HepG2 (cell line): ENCODE results near the gene SDCCAG8. TPM values are rescaled to one million over a fixed set of nuclear protein-coding genes. Genes with fewer than 3 reads are reported as not detected.

ENCODE experiments used
- CBX2 ChIP-seq, 2 experiments: fragments of 200-600 bp in 1 of 2; sonication (generic); formaldehyde crosslinking in 1 of 2; IDR thresholded peaks; 2 replicates each; pipeline versions ENCODE4 v1.7.0 to v1.8.1; 2018 to 2022; ENCODE audit warnings: low read depth in 2 of 2, low read length in 1 of 2, mild to moderate bottlenecking in 1 of 2, missing genetic modification reagents in 1 of 2
- GABPA ChIP-seq, 2 experiments: IDR thresholded peaks; 2 replicates each; pipeline ENCODE4 v1.6.1; 2011 to 2016; ENCODE audit warnings: low read depth in 2 of 2, low read length in 1 of 2, missing biosample characterization in 1 of 2, missing genetic modification characterization in 1 of 2
- GATA4 ChIP-seq: sonication (generic); IDR thresholded peaks from 2 replicates; pipeline ENCODE4 v1.6.1; 2016; ENCODE audit warnings: antibody characterized with exemption, low read depth, borderline replicate concordance
- JUND ChIP-seq: sonication (generic); formaldehyde crosslinking; IDR thresholded peaks from 2 replicates; pipeline ENCODE4 v1.8.0; 2022; ENCODE audit warnings: mild to moderate bottlenecking, missing genetic modification reagents
- LRRFIP1 ChIP-seq: sonication (generic); formaldehyde crosslinking; conservative IDR thresholded peaks from 2 replicates; pipeline ENCODE4 v1.4.0; 2020; ENCODE audit warnings: missing genetic modification reagents
- NCOA1 ChIP-seq: sonication (generic); formaldehyde crosslinking; IDR thresholded peaks from 2 replicates; pipeline ENCODE4 v1.9.0; 2021; ENCODE audit warnings: missing genetic modification reagents
- NR2F1 ChIP-seq, 2 experiments: fragments of 450-650 bp in 1 of 2; formaldehyde crosslinking in 1 of 2; IDR thresholded peaks; 2 replicates each; pipeline versions ENCODE4 v1.5.0 to v1.6.1; 2016 to 2020; ENCODE audit warnings: mild to moderate bottlenecking in 1 of 2, missing compliant biosample characterization in 1 of 2, missing genetic modification reagents in 1 of 2, moderate library complexity in 1 of 2
- REST ChIP-seq, 2 experiments: IDR thresholded peaks; 2 replicates each; pipeline ENCODE4 v1.6.1; 2011 to 2012; ENCODE audit warnings: low read length in 2 of 2, borderline replicate concordance in 1 of 2, low read depth in 1 of 2, mild to moderate bottlenecking in 1 of 2, moderate library complexity in 1 of 2
- ZFP62 ChIP-seq: sonication (generic); formaldehyde crosslinking; IDR thresholded peaks from 2 replicates; pipeline ENCODE4 v1.4.0; 2020; ENCODE audit warnings: missing genetic modification reagents
- ZNF557 ChIP-seq: sonication (generic); formaldehyde crosslinking; IDR thresholded peaks from 2 replicates; pipeline ENCODE4 v1.4.0; 2020; ENCODE audit warnings: missing genetic modification reagents
- ZNF704 ChIP-seq: sonication (generic); formaldehyde crosslinking; IDR thresholded peaks from 2 replicates; pipeline ENCODE4 v1.8.1; 2023; ENCODE audit warnings: mild to moderate bottlenecking, inconsistent platforms, moderate library complexity, missing genetic modification reagents, borderline replicate concordance
- polyA plus RNA-seq, 8 experiments: library from polyadenylated mRNA; depleted of rRNA in 3 of 8; stranded (reverse) in 7 of 8; unstranded in 1 of 8; fragments of >200 nt; fragmentation: Illumina TruSeq in 4 of 8; extraction: Trizol in 4 of 8; gene quantifications; 2 replicates each; pipeline versions ENCODE4 v1.2.1 to v1.2.3, GENCODE V29; 2011 to 2016; ENCODE audit warnings: low read depth in 4 of 8, missing spikeins in 1 of 8, mixed read lengths in 1 of 8; ENCODE audit not compliant: insufficient read depth in 1 of 8
- total RNA-seq, 5 experiments: library from RNA; depleted of rRNA; stranded (reverse); fragments of >200 nt; fragmentation: Illumina TruSeq; extraction: Trizol; gene quantifications; 2 replicates each; pipeline ENCODE4 v1.2.3, GENCODE V29; 2016; ENCODE audit warnings: low read depth in 1 of 5
- TF ChIP-seq, protein P1 (sequence below): sonication (generic); formaldehyde crosslinking; IDR thresholded peaks from 2 replicates; pipeline ENCODE4 v1.8.0; 2022; ENCODE audit warnings: low read depth, missing genetic modification reagents
- TF ChIP-seq, protein P2 (sequence below): IDR thresholded peaks from 2 replicates; pipeline ENCODE4 v1.6.1; 2016; ENCODE audit warnings: low read depth
- TF ChIP-seq, protein P3 (sequence below): sonication (generic); formaldehyde crosslinking; IDR thresholded peaks from 2 replicates; pipeline ENCODE4 v1.4.0; 2020; ENCODE audit warnings: mild to moderate bottlenecking, low read depth, missing genetic modification reagents

The SDCCAG8 gene
- total and polyA plus RNA-seq, 2 of the 13 experiments (the other 11 are each of a cell fraction or from before 2014, with no cell fraction given) = 9.5 to 13.4 TPM

GRCh38 chr1:243505986-243506689 is 250.3 kb downstream of the SDCCAG8 start (continued):
- peak in 1 of 2 experiments; percentile 42; a peak in 1 of 4 replicates for TF ChIP-seq REST (IDR thresholded peaks at IDR 0.05; ENCODE audit: borderline replicate concordance in 1 of 2, low read depth in 1 of 2, low read length in 2 of 2)
- no peak for TF ChIP-seq LRRFIP1 (CRISPR knock-in tag)
- TF ChIP-seq ZFP62 (CRISPR knock-in tag) = no peak
- TF ChIP-seq NR2F1 (CRISPR knock-in tag; IDR thresholded peaks at IDR 0.05) = no peak
- TF ChIP-seq NCOA1 (CRISPR knock-in tag) = no peak
- TF ChIP-seq, protein P1, sequence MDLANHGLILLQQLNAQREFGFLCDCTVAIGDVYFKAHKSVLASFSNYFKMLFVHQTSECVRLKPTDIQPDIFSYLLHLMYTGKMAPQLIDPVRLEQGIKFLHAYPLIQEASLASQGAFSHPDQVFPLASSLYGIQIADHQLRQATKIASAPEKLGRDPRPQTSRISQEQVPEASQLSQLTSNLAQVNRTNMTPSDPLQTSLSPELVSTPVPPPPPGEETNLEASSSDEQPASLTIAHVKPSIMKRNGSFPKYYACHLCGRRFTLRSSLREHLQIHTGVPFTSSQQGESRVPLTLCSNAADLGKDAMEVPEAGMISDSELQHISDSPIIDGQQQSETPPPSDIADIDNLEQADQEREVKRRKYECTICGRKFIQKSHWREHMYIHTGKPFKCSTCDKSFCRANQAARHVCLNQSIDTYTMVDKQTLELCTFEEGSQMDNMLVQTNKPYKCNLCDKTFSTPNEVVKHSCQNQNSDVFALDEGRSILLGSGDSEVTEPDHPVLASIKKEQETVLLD = no peak
- no peak for TF ChIP-seq ZNF704 (CRISPR knock-in tag)
- TF ChIP-seq GATA4 = 0 out of 2 replicates have a peak, but pooled peaks have one; percentile 24
- TF ChIP-seq ZNF557 (CRISPR knock-in tag) = 0 out of 2 replicates have a peak, but pooled peaks have one; percentile 72
- no peak for TF ChIP-seq GABPA (IDR thresholded peaks at IDR 0.05; ENCODE audit: low read depth, low read length)
- peak; percentile 45 for TF ChIP-seq GABPA (CRISPR knock-in tag; IDR thresholded peaks at IDR 0.05; ENCODE audit: low read depth)
- TF ChIP-seq JUND (CRISPR knock-in tag) = no peak
- TF ChIP-seq, protein P2, sequence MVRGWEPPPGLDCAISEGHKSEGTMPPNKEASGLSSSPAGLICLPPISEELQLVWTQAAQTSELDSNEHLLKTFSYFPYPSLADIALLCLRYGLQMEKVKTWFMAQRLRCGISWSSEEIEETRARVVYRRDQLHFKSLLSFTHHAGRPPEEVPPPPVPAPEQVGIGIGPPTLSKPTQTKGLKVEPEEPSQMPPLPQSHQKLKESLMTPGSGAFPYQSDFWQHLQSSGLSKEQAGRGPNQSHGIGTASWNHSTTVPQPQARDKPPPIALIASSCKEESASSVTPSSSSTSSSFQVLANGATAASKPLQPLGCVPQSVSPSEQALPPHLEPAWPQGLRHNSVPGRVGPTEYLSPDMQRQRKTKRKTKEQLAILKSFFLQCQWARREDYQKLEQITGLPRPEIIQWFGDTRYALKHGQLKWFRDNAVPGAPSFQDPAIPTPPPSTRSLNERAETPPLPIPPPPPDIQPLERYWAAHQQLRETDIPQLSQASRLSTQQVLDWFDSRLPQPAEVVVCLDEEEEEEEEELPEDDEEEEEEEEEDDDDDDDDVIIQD = peak; percentile 93; the same call in 1 of the 2 replicates
- TF ChIP-seq CBX2 (IDR thresholded peaks at IDR 0.05; ENCODE audit: low read depth, low read length) = no peak
- TF ChIP-seq CBX2 (CRISPR knock-in tag; IDR thresholded peaks at IDR 0.05; ENCODE audit: low read depth) = no peak
- TF ChIP-seq, protein P3, sequence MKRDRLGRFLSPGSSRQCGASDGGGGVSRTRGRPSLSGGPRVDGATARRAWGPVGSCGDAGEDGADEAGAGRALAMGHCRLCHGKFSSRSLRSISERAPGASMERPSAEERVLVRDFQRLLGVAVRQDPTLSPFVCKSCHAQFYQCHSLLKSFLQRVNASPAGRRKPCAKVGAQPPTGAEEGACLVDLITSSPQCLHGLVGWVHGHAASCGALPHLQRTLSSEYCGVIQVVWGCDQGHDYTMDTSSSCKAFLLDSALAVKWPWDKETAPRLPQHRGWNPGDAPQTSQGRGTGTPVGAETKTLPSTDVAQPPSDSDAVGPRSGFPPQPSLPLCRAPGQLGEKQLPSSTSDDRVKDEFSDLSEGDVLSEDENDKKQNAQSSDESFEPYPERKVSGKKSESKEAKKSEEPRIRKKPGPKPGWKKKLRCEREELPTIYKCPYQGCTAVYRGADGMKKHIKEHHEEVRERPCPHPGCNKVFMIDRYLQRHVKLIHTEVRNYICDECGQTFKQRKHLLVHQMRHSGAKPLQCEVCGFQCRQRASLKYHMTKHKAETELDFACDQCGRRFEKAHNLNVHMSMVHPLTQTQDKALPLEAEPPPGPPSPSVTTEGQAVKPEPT (CRISPR knock-in tag) = no peak
